Measurements from ENCODE around the gene HORMAD2. TPM values are rescaled to one million over a fixed set of nuclear protein-coding genes. Genes with fewer than 3 reads are reported as not detected.
A peak's percentile ranks its signal among the peaks of the same experiment; 100 is the strongest.

Gene HORMAD2
- total and polyA plus RNA-seq, 3 experiments from 2014 or later = not detected

DNA sequence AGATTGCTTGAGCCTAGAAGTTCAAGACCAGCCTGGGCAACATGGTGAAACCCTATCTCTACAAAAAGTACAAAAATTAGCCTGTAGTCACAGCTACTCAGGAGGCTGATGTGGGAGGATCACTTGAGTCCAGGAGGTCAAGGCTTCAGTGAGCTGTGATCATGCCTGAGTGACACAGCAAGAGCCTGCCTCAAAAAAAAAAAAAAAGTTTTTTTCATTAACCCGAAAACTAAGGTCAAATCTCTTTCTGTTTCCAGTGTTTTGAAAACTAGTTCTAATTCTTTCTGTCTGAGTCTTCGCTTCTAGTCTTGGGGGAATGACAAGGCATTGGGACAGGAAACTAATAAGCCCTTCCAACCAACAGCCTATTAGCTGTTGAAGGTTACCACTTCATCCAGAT lies 108.6 kb downstream of the HORMAD2 start:
- no peak for DNase-seq
- no peak overlapping the region for H3K4me3 Mint-ChIP-seq

DNA sequence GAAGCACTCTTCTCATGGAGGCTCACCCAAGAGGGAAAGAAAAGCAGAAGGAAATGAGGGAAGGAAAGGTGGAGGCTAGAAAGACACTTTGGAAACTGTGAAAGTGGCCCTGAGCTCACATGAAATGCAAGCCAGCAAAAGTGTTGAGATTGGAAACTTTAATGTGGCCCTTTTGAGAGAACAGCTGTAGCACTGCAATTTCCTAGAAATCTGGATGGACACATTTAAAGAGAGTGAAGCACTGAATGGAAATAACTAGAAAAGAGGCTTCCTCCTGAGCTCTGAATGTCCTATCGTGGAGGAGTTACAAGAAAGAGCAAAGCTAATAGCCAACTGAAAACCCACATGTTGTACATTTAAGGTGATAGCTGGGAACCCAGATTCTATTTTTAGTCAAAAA lies 110.3 kb downstream of the HORMAD2 start:
- Mint-ChIP-seq H3K27me3 (peaks cover 0 to 17% of the 10 kb centered on the region in 2 donors), H3K27ac (no peak overlapping the region), H3K4me1 (peaks cover 19 to 53% (median 35%) of the 10 kb centered on the region in 3 donors), H3K36me3 (peaks cover 0 to 3% (median 0%) of the 10 kb centered on the region in 3 donors), H3K9me3 (no peaks in the 10 kb centered on the region), H3K4me3 (no peak overlapping the region)
- Histone ChIP-seq H3K27me3 (ENCODE audit: insufficient read depth, low read length, poor library complexity, severe bottlenecking) (no peaks in the 10 kb centered on the region), H3K9me3 (ENCODE audit: low read length) (no peaks in the 10 kb centered on the region), H3K36me3 (ENCODE audit: insufficient read depth, low read length) (no peaks in the 10 kb centered on the region), H3K4me3 (ENCODE audit: low read length) (no peak overlapping the region), H3K4me1 (ENCODE audit: insufficient read depth, low read length) (peaks cover 6% of the 10 kb centered on the region), H3K27ac (ENCODE audit: low read depth, low read length) (no peak overlapping the region)
- DNase-seq = no peak
- CTCF ChIA-PET = no interaction called here
- POLR2A ChIA-PET = no interaction called here

More for the DNA sequence above, 108.6 kb downstream of the HORMAD2 start:
- Histone ChIP-seq H3K4me3 (ENCODE audit: low read length) (no peak overlapping the region), H3K27ac (ENCODE audit: low read depth, low read length) (no peak overlapping the region), H3K36me3 (ENCODE audit: insufficient read depth, low read length) (no peaks in the 10 kb centered on the region), H3K4me1 (ENCODE audit: insufficient read depth, low read length) (peaks cover 6% of the 10 kb centered on the region), H3K9me3 (ENCODE audit: low read length) (no peaks in the 10 kb centered on the region), H3K27me3 (ENCODE audit: insufficient read depth, low read length, poor library complexity, severe bottlenecking) (no peaks in the 10 kb centered on the region)
- Mint-ChIP-seq H3K27ac (no peak overlapping the region), H3K36me3 (peaks cover 0 to 3% (median 0%) of the 10 kb centered on the region in 3 donors), H3K9me3 (no peaks in the 10 kb centered on the region), H3K4me1 (peaks cover 20 to 69% (median 51%) of the 10 kb centered on the region in 3 donors), H3K27me3 (peaks cover 0 to 17% of the 10 kb centered on the region in 2 donors)
- ChIA-PET CTCF (no interaction called here), POLR2A (no interaction called here)

DNA sequence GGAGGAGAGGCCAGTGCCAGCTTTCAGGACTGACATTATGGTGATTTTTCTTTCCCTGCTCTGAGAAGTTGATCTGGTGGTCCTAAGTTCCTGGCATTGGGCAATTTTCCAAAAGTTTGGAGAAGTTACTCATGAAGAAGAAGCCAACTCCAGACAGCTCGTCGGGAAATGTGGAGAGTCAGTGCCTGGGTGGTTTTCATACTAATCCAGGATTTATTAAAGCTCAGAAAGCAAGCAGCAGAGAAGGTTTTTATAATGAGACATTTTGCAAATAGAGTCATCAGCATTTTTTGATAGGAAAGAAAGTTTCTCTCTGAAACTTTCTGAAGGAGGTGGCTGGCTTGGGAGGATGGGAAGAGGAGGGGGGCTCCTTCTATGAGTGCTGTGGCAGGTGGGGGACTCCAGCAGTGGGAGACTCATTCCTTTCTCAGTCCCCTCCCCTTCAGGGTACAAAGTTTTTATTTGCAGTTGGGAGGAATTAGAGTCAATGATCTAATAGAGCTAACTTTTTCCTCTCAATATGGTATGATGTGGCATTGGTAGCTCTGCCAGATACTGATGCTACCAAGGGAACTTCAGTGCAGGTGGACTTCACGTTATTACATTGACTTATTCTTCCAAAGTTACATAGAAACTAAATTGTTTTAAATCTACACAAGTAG lies 110.9 kb downstream of the HORMAD2 start:
- H3K4me3 ChIP-seq (ENCODE audit: low read length) = no peak overlapping the region
- no peaks in the 10 kb centered on the region for H3K36me3 ChIP-seq (ENCODE audit: insufficient read depth, low read length)
- ChIA-PET POLR2A (no interaction called here), CTCF (no interaction called here)
- H3K9me3 ChIP-seq (ENCODE audit: low read length) = no peaks in the 10 kb centered on the region
- Mint-ChIP-seq H3K4me3 (no peak overlapping the region), H3K27ac (peak overlapping the region in 1 of 8 donors; percentile 21), H3K4me1 (peaks cover 22 to 54% (median 34%) of the 10 kb centered on the region in 3 donors), H3K27me3 (peaks cover 0 to 17% of the 10 kb centered on the region in 2 donors), H3K9me3 (no peaks in the 10 kb centered on the region), H3K36me3 (peaks cover 0 to 3% (median 0%) of the 10 kb centered on the region in 3 donors)
- H3K27ac ChIP-seq (ENCODE audit: low read depth, low read length) = no peak overlapping the region
- no peak for DNase-seq
- no peaks in the 10 kb centered on the region for H3K27me3 ChIP-seq (ENCODE audit: insufficient read depth, low read length, poor library complexity, severe bottlenecking)
- peaks cover 7% of the 10 kb centered on the region for H3K4me1 ChIP-seq (ENCODE audit: insufficient read depth, low read length)

DNA sequence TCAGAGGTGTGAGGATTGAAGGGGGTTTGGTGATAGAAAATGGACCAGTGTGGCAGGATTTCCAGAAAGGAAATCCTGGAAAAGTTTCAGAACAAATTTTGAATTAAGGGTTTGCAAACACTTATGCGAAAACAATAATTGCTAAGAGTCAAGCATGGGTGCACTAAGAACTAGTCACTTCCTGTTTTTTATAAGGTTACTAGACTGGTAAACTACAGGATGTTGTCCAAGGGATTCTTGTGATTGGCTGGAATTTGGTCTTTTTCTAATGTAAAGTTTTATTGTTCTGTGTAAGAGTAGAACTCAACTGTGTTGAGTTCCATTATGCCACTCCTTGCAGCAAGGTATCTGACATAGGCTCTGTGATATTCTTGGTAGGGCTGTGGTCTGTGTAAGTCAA lies 112.2 kb downstream of the HORMAD2 start:
- no peak for DNase-seq
- Mint-ChIP-seq H3K9me3 (no peaks in the 10 kb centered on the region), H3K4me3 (peak overlapping the region in 1 of 7 donors; percentile 2), H3K36me3 (peaks cover 0 to 3% (median 0%) of the 10 kb centered on the region in 3 donors), H3K27me3 (peaks cover 0 to 17% of the 10 kb centered on the region in 2 donors), H3K4me1 (peaks cover 30 to 49% (median 32%) of the 10 kb centered on the region in 3 donors), H3K27ac (peak overlapping the region in 1 of 8 donors; percentile 1)
- Histone ChIP-seq H3K27ac (ENCODE audit: low read depth, low read length) (no peak overlapping the region), H3K36me3 (ENCODE audit: insufficient read depth, low read length) (no peaks in the 10 kb centered on the region), H3K4me3 (ENCODE audit: low read length) (no peak overlapping the region), H3K27me3 (ENCODE audit: insufficient read depth, low read length, poor library complexity, severe bottlenecking) (no peaks in the 10 kb centered on the region), H3K4me1 (ENCODE audit: insufficient read depth, low read length) (peaks cover 14% of the 10 kb centered on the region), H3K9me3 (ENCODE audit: low read length) (no peaks in the 10 kb centered on the region)
- POLR2A ChIA-PET = no interaction called here
- CTCF ChIA-PET = no interaction called here

DNA sequence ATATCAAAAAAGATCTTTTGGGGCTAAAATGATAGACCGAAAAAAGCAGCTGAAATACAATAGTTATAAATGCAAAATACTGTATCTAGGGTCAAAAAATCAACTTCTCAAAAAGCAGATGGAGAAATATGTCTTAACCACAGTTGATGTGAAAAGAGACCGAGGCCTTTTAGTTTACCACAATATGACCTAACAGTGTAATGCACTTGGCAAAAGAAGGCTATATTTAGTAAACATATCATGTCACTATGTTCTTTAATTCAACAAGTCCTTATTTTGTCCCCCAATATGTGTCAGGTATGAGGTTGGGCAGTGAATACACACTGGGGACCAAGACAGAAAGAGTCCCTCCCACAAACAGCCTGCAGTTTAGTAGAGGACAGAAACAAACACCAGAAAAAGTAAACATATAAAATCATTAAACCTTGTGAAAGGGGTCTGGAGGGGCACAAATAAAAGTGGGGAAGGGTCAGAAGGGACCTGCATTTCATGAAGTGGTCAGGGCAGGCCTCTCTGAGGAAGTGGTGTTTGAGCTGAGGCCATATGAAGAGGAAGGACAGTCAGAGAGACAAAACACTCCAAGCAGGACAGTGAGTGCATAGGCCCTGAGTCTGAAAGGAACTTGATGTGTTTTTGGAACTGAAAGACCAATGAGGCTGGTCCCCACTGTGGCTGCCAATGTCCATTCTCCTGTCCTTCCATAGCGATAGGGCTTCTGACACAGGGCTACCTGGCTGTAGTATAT lies 112.9 kb downstream of the HORMAD2 start:
- POLR2A ChIA-PET = no interaction called here

DNA sequence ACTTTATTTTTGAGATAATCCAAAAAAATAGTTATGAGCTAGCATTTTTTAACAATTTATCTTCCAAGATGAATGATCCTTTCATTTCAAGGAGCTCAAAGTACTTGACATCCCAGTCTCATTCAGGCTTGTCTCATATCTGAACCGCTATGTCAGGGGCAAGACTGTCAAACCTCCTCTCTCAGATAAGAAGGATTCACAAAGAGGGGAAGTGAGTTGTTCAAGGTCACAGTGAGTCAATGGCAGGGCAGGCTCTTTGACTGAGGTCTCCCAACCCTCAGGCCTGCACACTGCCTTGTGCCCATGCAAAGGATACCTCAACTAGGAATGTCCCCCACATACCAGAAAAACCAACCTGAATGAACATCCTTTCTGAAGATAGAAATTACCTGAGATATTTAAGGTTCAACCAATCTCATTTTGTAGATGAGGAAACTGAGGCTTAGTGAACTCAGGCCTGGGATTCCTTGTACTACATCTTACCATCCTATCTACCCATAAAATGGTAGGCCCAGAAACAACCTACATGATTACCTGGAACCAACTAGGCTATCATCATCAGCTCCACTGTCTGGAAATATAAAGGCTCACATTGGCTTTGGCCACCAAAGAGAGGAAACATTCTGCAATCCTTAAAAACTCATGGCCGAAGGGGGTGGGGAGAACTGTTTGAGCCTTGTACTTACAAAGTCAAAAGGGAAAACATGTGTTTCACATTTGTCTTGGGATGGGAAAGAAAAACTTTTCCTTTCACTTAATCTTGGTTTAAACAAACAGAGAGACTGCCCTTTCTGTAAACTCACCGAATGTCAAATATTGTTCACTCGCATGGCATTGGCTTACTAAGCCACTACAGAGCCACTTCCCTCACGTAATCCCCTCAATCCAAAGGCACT lies 115.2 kb downstream of the HORMAD2 start:
- no peak overlapping the region for H3K4me3 Mint-ChIP-seq

More for the DNA sequence above, 112.9 kb downstream of the HORMAD2 start:
- DNase-seq = no peak
- no peaks in the 10 kb centered on the region for H3K9me3 ChIP-seq (ENCODE audit: low read length)
- peaks cover 11% of the 10 kb centered on the region for H3K4me1 ChIP-seq (ENCODE audit: insufficient read depth, low read length)
- H3K36me3 ChIP-seq (ENCODE audit: insufficient read depth, low read length) = no peaks in the 10 kb centered on the region
- H3K4me3 Mint-ChIP-seq = peak overlapping the region in 2 of 7 donors; percentile 1 to 9
- no peak overlapping the region for H3K27ac ChIP-seq (ENCODE audit: low read depth, low read length)
- peaks cover 26 to 41% (median 26%) of the 10 kb centered on the region in 3 donors for H3K4me1 Mint-ChIP-seq
- H3K36me3 Mint-ChIP-seq = peaks cover 0 to 3% (median 0%) of the 10 kb centered on the region in 3 donors
- H3K4me3 ChIP-seq (ENCODE audit: low read length) = no peak overlapping the region
- no peaks in the 10 kb centered on the region for H3K27me3 ChIP-seq (ENCODE audit: insufficient read depth, low read length, poor library complexity, severe bottlenecking)
- CTCF ChIA-PET = no interaction called here
- no peaks in the 10 kb centered on the region for H3K9me3 Mint-ChIP-seq
- peaks cover 0 to 17% of the 10 kb centered on the region in 2 donors for H3K27me3 Mint-ChIP-seq
- H3K27ac Mint-ChIP-seq = peak overlapping the region in 2 of 8 donors; percentile 19 to 65

DNA sequence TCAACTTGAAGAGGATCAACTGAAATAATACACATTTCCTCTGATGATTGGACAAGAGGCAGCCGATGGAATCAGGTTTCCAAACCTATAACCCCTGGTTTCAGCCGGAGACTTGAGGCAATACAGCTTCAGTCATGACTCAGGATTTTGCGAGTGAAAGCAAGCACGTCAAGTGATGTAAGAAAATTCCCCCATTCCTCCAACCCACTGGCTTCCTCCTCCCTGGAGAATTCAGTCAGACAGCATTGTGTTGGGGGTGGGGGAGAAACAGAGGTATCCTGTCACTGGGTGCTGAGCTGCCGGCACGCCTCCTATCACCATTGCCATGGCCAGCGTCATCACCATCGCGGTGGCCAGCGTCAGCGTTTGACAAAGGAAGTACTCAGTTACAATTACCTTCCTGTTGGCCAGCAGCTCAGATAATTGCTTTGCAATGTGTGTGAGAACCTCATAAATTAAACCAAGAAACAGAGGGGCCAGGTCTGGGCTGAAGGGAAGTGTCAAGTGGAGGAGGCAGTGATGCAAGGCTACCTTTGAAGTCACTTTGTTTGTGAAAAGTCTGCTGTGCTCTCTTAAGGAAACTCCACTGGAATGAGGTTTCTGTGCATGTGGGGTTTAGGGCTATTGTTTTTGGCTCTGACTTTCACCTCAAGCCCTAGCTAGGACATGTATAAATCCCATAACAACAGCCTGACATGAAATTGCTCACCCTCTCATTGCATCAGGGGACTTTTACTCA lies 116.0 kb downstream of the HORMAD2 start:
- peak overlapping the region in 6 of 8 donors; percentile 55 to 92 (median 74) for H3K27ac Mint-ChIP-seq
- POLR2A ChIA-PET = no interaction called here

More for the DNA sequence above, 115.2 kb downstream of the HORMAD2 start:
- Mint-ChIP-seq H3K27ac (peak overlapping the region in 6 of 8 donors; percentile 51 to 92 (median 74)), H3K9me3 (no peaks in the 10 kb centered on the region), H3K4me1 (peaks cover 21 to 27% (median 26%) of the 10 kb centered on the region in 3 donors), H3K27me3 (peaks cover 0 to 7% of the 10 kb centered on the region in 2 donors), H3K36me3 (no peaks in the 10 kb centered on the region)
- ChIA-PET POLR2A (no interaction called here), CTCF (interaction anchor here (0.9 kb wide), 1 partner anchor 17 kb away, joined by 3 read pairs; no protein-coding TSS in a partner anchor)
- no peaks in the 10 kb centered on the region for H3K36me3 ChIP-seq (ENCODE audit: insufficient read depth, low read length)
- H3K9me3 ChIP-seq (ENCODE audit: low read length) = no peaks in the 10 kb centered on the region
- no peak overlapping the region for H3K27ac ChIP-seq (ENCODE audit: low read depth, low read length)
- H3K27me3 ChIP-seq (ENCODE audit: insufficient read depth, low read length, poor library complexity, severe bottlenecking) = no peaks in the 10 kb centered on the region
- no peak overlapping the region for H3K4me3 ChIP-seq (ENCODE audit: low read length)
- no peak for DNase-seq
- peaks cover 11% of the 10 kb centered on the region for H3K4me1 ChIP-seq (ENCODE audit: insufficient read depth, low read length)

More for the DNA sequence above, 116.0 kb downstream of the HORMAD2 start:
- H3K9me3 Mint-ChIP-seq = no peaks in the 10 kb centered on the region
- H3K27me3 Mint-ChIP-seq = no peaks in the 10 kb centered on the region
- no peaks in the 10 kb centered on the region for H3K36me3 Mint-ChIP-seq
- Histone ChIP-seq H3K27me3 (ENCODE audit: insufficient read depth, low read length, poor library complexity, severe bottlenecking) (no peaks in the 10 kb centered on the region), H3K27ac (ENCODE audit: low read depth, low read length) (no peak overlapping the region), H3K9me3 (ENCODE audit: low read length) (no peaks in the 10 kb centered on the region), H3K36me3 (ENCODE audit: insufficient read depth, low read length) (no peaks in the 10 kb centered on the region), H3K4me3 (ENCODE audit: low read length) (no peak overlapping the region), H3K4me1 (ENCODE audit: insufficient read depth, low read length) (peaks cover 11% of the 10 kb centered on the region)
- peak overlapping the region in 3 of 7 donors; percentile 56 to 66 (median 57) for H3K4me3 Mint-ChIP-seq
- CTCF ChIA-PET = no interaction called here
- peak in 2 of 5 donors; percentile 3 to 67 for DNase-seq
- H3K4me1 Mint-ChIP-seq = peaks cover 21 to 26% (median 23%) of the 10 kb centered on the region in 3 donors

All from CD8-positive, alpha-beta memory T cell (primary cell).